Glutamatergic neuron (in vitro differentiated cells): ENCODE results near the gene RDH14. TPM values are rescaled to one million over a fixed set of nuclear protein-coding genes. Genes with fewer than 3 reads are reported as not detected.

Experiments used
- DNase-seq: peaks from one replicate; pipeline ENCODE4 v3.0.0; 2022
- H3K27ac Mint-ChIP-seq: one replicate; pipeline ENCODE4 v1.8.0; 2020; ENCODE audit warnings: mild to moderate bottlenecking, mixed read lengths, inconsistent platforms; ENCODE audit not compliant: unreplicated experiment
- H3K27me3 Mint-ChIP-seq: one replicate; pipeline ENCODE4 v1.8.0; 2020; ENCODE audit warnings: mild to moderate bottlenecking, moderate library complexity, mixed read lengths, inconsistent platforms; ENCODE audit not compliant: unreplicated experiment
- H3K36me3 Mint-ChIP-seq: one replicate; pipeline ENCODE4 v1.8.0; 2020; ENCODE audit warnings: mild to moderate bottlenecking, mixed read lengths, inconsistent platforms; ENCODE audit not compliant: unreplicated experiment
- H3K4me1 Mint-ChIP-seq: one replicate; pipeline ENCODE4 v1.8.0; 2020; ENCODE audit warnings: mild to moderate bottlenecking, low read depth, mixed read lengths, inconsistent platforms; ENCODE audit not compliant: unreplicated experiment
- H3K4me3 Mint-ChIP-seq: one replicate; pipeline ENCODE4 v1.8.0; 2020; ENCODE audit warnings: mild to moderate bottlenecking, mixed read lengths, inconsistent platforms; ENCODE audit not compliant: unreplicated experiment
- H3K9me3 Mint-ChIP-seq: one replicate; pipeline ENCODE4 v1.8.0; 2020; ENCODE audit warnings: mild to moderate bottlenecking, moderate library complexity, mixed read lengths, inconsistent platforms; ENCODE audit not compliant: unreplicated experiment
- total RNA-seq: library from RNA; stranded (reverse); fragmentation: NEBNext Ultra II Directional; extraction: Animal tissue kit (Norgen Biotek cat#: 25700); gene quantifications from one replicate; pipeline ENCODE4 v1.2.1, GENCODE V29; 2021; ENCODE audit not compliant: unreplicated experiment
- TF ChIP-seq, protein P1 (sequence below): fragments of 200-600 bp; sonication (generic); IDR thresholded peaks from one replicate; pipeline ENCODE4 v1.5.0; 2021; ENCODE audit not compliant: partially characterized antibody, unreplicated experiment

Gene RDH14
- total RNA-seq, 1 donor from 2014 or later = 9.1 TPM

DNA sequence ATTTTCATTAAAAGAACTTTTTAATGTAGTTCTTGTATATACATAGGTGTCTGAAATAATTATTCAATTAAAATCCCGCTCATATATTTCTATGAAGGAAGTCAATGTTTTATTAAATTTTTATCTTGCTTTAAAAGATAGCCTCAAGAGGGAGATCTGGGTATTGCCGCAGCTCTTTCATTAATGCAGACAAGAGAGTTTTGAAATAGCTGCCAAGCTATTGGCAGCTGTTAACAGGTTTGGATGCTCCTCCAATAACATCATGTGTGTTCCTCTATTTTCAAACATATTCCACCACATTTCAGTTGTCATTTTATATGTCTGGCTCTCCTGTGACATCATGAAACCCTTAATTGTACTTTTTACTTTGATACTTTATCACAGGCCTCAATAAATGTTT lies 41.8 kb upstream of the RDH14 start:
- Mint-ChIP-seq H3K9me3 (no peaks in the 10 kb centered on the region), H3K27ac (no peak overlapping the region), H3K4me1 (no peaks in the 10 kb centered on the region), H3K27me3 (no peaks in the 10 kb centered on the region), H3K4me3 (no peak overlapping the region), H3K36me3 (no peaks in the 10 kb centered on the region)
- DNase-seq = no peak
- TF ChIP-seq, protein P1, sequence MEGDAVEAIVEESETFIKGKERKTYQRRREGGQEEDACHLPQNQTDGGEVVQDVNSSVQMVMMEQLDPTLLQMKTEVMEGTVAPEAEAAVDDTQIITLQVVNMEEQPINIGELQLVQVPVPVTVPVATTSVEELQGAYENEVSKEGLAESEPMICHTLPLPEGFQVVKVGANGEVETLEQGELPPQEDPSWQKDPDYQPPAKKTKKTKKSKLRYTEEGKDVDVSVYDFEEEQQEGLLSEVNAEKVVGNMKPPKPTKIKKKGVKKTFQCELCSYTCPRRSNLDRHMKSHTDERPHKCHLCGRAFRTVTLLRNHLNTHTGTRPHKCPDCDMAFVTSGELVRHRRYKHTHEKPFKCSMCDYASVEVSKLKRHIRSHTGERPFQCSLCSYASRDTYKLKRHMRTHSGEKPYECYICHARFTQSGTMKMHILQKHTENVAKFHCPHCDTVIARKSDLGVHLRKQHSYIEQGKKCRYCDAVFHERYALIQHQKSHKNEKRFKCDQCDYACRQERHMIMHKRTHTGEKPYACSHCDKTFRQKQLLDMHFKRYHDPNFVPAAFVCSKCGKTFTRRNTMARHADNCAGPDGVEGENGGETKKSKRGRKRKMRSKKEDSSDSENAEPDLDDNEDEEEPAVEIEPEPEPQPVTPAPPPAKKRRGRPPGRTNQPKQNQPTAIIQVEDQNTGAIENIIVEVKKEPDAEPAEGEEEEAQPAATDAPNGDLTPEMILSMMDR = no peak

DNA sequence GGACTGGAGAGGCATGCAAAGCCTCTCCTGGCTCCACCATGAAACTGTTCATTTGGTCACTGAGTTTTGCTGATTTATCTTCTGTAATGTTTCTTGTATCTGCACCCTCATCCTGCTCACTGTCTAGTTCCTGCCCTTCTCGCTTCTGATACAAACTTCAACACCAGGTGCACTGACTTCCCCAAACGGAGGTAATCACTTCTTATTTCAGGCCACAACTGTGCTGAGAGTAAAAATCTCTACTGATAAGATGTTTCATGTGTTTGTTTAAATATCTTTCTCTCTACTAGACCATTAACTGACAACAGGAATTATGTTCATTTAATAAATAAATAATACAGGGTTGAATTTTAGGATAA lies 39.8 kb upstream of the RDH14 start:
- TF ChIP-seq, protein P1 = no peak
- Mint-ChIP-seq H3K27me3 (no peaks in the 10 kb centered on the region), H3K4me1 (no peaks in the 10 kb centered on the region), H3K9me3 (no peaks in the 10 kb centered on the region), H3K27ac (no peak overlapping the region), H3K4me3 (no peak overlapping the region), H3K36me3 (no peaks in the 10 kb centered on the region)
- no peak for DNase-seq

DNA sequence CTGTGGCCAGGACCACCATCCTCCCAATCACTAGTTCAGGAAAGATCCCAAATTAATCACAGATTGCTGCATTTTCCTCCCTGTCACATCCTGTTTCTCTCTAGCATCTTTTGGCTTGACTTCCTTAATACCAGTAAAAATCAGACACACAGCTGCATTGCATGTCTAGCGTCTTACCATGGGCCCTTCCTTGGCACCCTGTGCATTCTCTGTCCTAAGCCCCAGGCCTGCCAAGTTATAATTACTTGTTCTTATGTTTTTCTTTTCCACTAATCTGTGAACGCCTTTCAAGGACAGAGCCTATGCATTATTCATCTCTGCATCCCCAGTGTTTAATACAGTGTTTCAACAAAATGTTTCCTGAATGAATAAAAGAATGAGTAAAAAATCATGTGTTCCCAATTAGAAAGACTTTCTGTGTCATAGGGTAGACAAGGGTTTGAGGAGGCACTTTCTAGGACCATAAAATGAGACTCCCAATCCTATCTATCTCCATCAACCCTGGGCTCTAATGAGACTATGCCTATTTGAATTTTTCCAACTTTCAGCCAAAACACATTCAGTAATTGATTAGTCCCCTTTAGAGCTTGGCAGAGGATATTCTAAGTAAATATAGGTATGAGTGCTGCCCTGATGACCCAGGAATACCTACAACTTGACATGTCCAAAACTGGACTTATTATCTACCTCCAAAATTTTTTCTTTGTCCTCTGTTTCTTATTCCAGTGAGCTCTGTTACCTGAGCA lies 39.2 kb upstream of the RDH14 start:
- Mint-ChIP-seq H3K4me1 (no peaks in the 10 kb centered on the region), H3K27me3 (no peaks in the 10 kb centered on the region), H3K27ac (no peak overlapping the region), H3K9me3 (no peaks in the 10 kb centered on the region), H3K36me3 (no peaks in the 10 kb centered on the region), H3K4me3 (no peak overlapping the region)
- TF ChIP-seq, protein P1 = no peak
- DNase-seq = no peak

DNA sequence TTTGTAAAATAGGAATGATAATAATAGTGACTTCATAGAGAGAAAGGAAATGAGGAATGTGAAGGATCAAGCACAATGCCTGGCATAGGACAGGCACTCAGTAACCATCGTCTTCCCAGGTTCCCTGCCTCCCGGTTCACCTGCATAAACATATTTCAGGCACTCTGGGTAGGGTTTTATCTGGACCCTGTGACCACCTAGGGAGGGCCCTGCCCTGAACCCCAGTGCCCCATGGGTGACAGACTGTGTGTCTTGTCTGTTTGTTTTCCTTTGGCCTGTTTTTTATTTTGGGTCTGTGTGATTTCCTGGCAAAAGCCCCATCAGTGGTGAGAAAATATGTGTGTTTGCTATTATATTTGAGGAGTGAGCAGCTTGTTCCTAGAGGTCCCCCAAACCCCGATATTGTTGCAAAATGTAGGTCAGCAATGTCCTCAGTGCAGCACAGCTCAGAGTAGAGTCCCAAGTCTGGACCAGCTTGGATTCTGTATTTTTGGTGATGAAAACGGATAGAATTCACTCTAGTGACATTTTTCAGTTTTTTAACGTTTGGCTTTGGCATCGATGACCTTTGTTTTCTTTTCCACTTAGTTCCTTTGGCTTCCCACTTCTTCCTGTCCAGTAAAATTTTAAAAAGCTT lies 38.5 kb upstream of the RDH14 start:
- H3K4me1 Mint-ChIP-seq = no peaks in the 10 kb centered on the region
- no peaks in the 10 kb centered on the region for H3K27me3 Mint-ChIP-seq
- H3K36me3 Mint-ChIP-seq = no peaks in the 10 kb centered on the region
- TF ChIP-seq, protein P1 = no peak
- H3K9me3 Mint-ChIP-seq = no peaks in the 10 kb centered on the region
- H3K4me3 Mint-ChIP-seq = no peak overlapping the region
- DNase-seq = no peak
- H3K27ac Mint-ChIP-seq = no peak overlapping the region

DNA sequence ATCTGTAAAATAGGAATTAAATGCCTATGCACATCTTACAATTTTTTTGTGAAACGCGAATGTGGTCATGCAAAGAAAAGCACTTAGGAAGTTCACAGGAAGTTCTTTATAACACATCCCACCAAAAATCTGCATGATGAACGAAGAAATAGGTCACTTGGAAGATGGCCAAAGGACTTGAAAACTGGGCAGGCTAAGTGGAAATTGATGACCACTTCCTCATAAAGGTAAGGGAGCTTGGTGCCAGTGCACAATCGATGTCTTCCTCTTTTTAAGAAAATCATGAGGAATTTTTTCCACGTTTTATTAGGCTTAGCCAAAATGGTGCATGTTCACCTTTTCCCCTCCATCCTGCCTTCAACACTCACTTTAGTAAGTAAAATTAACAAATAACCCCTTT lies 37.2 kb upstream of the RDH14 start:
- H3K9me3 Mint-ChIP-seq = no peaks in the 10 kb centered on the region
- H3K4me3 Mint-ChIP-seq = no peak overlapping the region
- H3K36me3 Mint-ChIP-seq = no peaks in the 10 kb centered on the region
- no peaks in the 10 kb centered on the region for H3K4me1 Mint-ChIP-seq
- no peaks in the 10 kb centered on the region for H3K27me3 Mint-ChIP-seq
- DNase-seq = no peak
- H3K27ac Mint-ChIP-seq = no peak overlapping the region
- TF ChIP-seq, protein P1 = no peak
